Neural progenitor cell (in vitro differentiated cells): Measurements from ENCODE around the gene MSLN. TPM values are rescaled to one million over a fixed set of nuclear protein-coding genes. Genes with fewer than 3 reads are reported as not detected.

Experiments used
- DNase-seq: peaks from one replicate; pipeline ENCODE4 v3.0.0-alpha.2; 2016; ENCODE audit warnings: low spot score
- H2AFZ ChIP-seq: fragments of 200-600 bp; sonication (generic); replicated peaks from 2 replicates; pipeline ENCODE4 v1.6.1; 2016; ENCODE audit warnings: antibody characterized with exemption
- H3F3A ChIP-seq: fragments of 200-600 bp; sonication (generic); 2 replicates; pipeline ENCODE4 v1.6.1; 2016; ENCODE audit warnings: antibody characterized with exemption, low read depth
- H3K27ac ChIP-seq: fragments of 200-600 bp; sonication (generic); 2 replicates; pipeline ENCODE4 v1.5.1; 2016; ENCODE audit warnings: mild to moderate bottlenecking
- H3K27me3 ChIP-seq: fragments of 200-600 bp; sonication (generic); 2 replicates; pipeline ENCODE4 v1.6.1; 2016; ENCODE audit warnings: mild to moderate bottlenecking, moderate library complexity
- H3K36me3 ChIP-seq: fragments of 200-600 bp; sonication (generic); 2 replicates; pipeline ENCODE4 v1.5.1; 2016
- H3K4me1 ChIP-seq: fragments of 200-600 bp; sonication (generic); 2 replicates; pipeline ENCODE4 v1.6.1; 2016; ENCODE audit warnings: mixed run types
- H3K4me2 ChIP-seq: fragments of 200-600 bp; sonication (generic); 2 replicates; pipeline ENCODE4 v1.6.1; 2016
- H3K4me3 ChIP-seq: fragments of 200-600 bp; sonication (generic); 2 replicates; pipeline ENCODE4 v1.5.1; 2016
- H3K79me2 ChIP-seq: fragments of 200-600 bp; sonication (generic); 2 replicates; pipeline ENCODE4 v1.6.1; 2016; ENCODE audit warnings: low read depth
- H3K9ac ChIP-seq: fragments of 200-600 bp; sonication (generic); 2 replicates; pipeline ENCODE4 v1.6.1; 2016
- H3K9me3 ChIP-seq: fragments of 200-600 bp; sonication (generic); 2 replicates; pipeline ENCODE4 v1.5.1; 2016; ENCODE audit warnings: low read depth
- H4K20me1 ChIP-seq: fragments of 200-600 bp; sonication (generic); 2 replicates; pipeline ENCODE4 v1.6.1; 2016; ENCODE audit warnings: low read depth
- H3K27ac Mint-ChIP-seq: 3 replicates; pipeline ENCODE4 v1.8.0; 2021; ENCODE audit warnings: mixed read lengths
- H3K27me3 Mint-ChIP-seq: 2 replicates; pipeline ENCODE4 v1.8.0; 2022; ENCODE audit warnings: low read depth, mild to moderate bottlenecking, inconsistent platforms, moderate library complexity, mixed read lengths; ENCODE audit not compliant: insufficient read depth
- H3K36me3 Mint-ChIP-seq: 3 replicates; pipeline ENCODE4 v1.8.0; 2021; ENCODE audit warnings: mixed read lengths
- H3K4me1 Mint-ChIP-seq: 3 replicates; pipeline ENCODE4 v1.8.0; 2021; ENCODE audit warnings: mixed read lengths
- H3K4me3 Mint-ChIP-seq: 3 replicates; pipeline ENCODE4 v1.8.0; 2021; ENCODE audit warnings: mild to moderate bottlenecking, moderate library complexity, mixed read lengths
- H3K9me3 Mint-ChIP-seq: 3 replicates; pipeline ENCODE4 v1.8.0; 2020; ENCODE audit warnings: mixed read lengths
- EZH2 ChIP-seq: fragments of 200-600 bp; sonication (generic); IDR thresholded peaks from 2 replicates; pipeline ENCODE4 v1.6.1; 2017; ENCODE audit warnings: antibody characterized with exemption, mild to moderate bottlenecking, moderate library complexity
- EZH2phosphoT487 ChIP-seq: fragments of 200-600 bp; sonication (generic); IDR thresholded peaks from 2 replicates; pipeline ENCODE4 v1.6.1; 2017; ENCODE audit warnings: antibody characterized with exemption
- total RNA-seq: library from RNA; depleted of rRNA; stranded (reverse); fragments of >200 nt; gene quantifications from 2 replicates; pipeline ENCODE4 v1.2.3, GENCODE V29; 2015; ENCODE audit warnings: low replicate concordance
- TF ChIP-seq, protein P1 (sequence below): fragments of 200-600 bp; sonication (generic); IDR thresholded peaks from 2 replicates; pipeline ENCODE4 v1.5.1; 2017; ENCODE audit warnings: antibody characterized with exemption, mild to moderate bottlenecking

Gene MSLN
- total RNA-seq, 1 donor from 2014 or later: 0.82 TPM

DNA sequence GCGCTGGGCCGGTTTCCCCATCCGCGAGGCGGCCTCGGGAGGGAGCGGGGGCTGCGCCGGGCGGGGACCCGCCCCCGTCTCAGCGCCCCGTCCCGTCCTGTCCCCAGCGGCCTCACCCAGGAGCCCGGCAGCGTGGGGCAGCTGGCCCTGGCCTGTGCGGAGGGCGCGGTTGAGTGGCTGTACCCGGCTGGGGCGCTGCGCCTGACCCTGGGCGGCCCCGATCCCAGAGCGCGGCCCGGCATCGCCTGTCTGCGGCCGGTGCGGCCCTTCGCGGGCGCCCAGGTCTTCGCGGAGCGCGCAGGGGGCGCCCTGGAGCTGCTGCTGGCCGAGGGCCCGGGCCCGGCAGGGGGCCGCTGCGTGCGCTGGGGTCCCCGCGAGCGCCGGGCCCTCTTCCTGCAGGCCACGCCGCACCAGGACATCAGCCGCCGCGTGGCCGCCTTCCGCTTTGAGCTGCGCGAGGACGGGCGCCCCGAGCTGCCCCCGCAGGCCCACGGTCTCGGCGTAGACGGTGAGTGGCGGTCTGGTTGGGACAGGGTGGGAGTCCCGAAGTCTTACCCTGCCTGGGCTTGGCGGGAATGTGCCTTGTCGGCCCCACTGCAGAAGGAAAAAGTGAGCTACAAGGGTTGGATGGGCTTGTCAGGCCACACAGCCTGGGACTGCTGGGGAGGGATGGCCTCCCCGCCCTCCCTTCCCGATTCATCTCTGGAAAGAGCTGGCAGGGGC is 44.9 kb upstream of the MSLN start:
- TF ChIP-seq EZH2phosphoT487: no peak
- TF ChIP-seq EZH2: peak; percentile 40
- TF ChIP-seq, protein P1, sequence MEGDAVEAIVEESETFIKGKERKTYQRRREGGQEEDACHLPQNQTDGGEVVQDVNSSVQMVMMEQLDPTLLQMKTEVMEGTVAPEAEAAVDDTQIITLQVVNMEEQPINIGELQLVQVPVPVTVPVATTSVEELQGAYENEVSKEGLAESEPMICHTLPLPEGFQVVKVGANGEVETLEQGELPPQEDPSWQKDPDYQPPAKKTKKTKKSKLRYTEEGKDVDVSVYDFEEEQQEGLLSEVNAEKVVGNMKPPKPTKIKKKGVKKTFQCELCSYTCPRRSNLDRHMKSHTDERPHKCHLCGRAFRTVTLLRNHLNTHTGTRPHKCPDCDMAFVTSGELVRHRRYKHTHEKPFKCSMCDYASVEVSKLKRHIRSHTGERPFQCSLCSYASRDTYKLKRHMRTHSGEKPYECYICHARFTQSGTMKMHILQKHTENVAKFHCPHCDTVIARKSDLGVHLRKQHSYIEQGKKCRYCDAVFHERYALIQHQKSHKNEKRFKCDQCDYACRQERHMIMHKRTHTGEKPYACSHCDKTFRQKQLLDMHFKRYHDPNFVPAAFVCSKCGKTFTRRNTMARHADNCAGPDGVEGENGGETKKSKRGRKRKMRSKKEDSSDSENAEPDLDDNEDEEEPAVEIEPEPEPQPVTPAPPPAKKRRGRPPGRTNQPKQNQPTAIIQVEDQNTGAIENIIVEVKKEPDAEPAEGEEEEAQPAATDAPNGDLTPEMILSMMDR: peak; percentile 42
- Histone ChIP-seq H3K4me3 (peak overlapping the region; percentile 95), H3K36me3 (no peaks in the 10 kb centered on the region), H3K27ac (peak overlapping the region; percentile 23), H3K79me2 (no peaks in the 10 kb centered on the region), H3K9me3 (no peaks in the 10 kb centered on the region), H3K4me1 (peaks cover 37% of the 10 kb centered on the region), H3K27me3 (peaks cover 40% of the 10 kb centered on the region), H3F3A (peaks cover 38% of the 10 kb centered on the region), H2AFZ (no peak overlapping the region), H3K4me2 (peak overlapping the region; percentile 92), H4K20me1 (peaks cover 45% of the 10 kb centered on the region), H3K9ac (no peak overlapping the region)
- Mint-ChIP-seq H3K4me3 (peak overlapping the region; percentile 88), H3K9me3 (no peaks in the 10 kb centered on the region), H3K27ac (peak overlapping the region; percentile 72), H3K36me3 (peaks cover 2% of the 10 kb centered on the region), H3K27me3 (peaks cover 11% of the 10 kb centered on the region), H3K4me1 (peaks cover 46% of the 10 kb centered on the region)
- peak; percentile 83 for DNase-seq

DNA sequence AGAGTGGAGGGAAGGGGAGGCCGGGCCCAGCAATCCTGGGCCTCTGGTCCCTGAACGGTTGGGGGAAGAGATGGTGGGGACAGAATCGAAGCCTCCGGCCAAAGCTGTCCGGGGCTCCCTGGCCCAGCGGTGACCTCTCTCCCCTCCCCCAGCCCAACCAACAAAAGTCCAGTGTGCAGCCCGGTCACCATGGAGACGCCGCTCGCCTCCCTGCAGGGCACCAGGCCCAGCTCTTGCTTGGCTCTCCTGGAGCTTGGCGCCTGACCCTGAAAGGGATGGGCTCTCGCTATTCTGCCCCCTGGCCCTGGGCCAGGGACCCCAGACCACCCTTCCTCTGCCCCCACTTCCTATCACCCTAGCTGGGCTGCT is 44.4 kb upstream of the MSLN start:
- no peak overlapping the region for H3K9ac ChIP-seq
- TF ChIP-seq, protein P1: no peak
- TF ChIP-seq EZH2 (no peak), EZH2phosphoT487 (no peak)
- peaks cover 34% of the 10 kb centered on the region for H3K27me3 ChIP-seq
- peaks cover 2% of the 10 kb centered on the region for H3K36me3 Mint-ChIP-seq
- H3K79me2 ChIP-seq: no peaks in the 10 kb centered on the region
- peaks cover 43% of the 10 kb centered on the region for H4K20me1 ChIP-seq
- no peaks in the 10 kb centered on the region for H3K9me3 ChIP-seq
- H3K27ac Mint-ChIP-seq: peak overlapping the region; percentile 87
- H3K36me3 ChIP-seq: no peaks in the 10 kb centered on the region
- peaks cover 12% of the 10 kb centered on the region for H3K27me3 Mint-ChIP-seq
- H3K4me3 Mint-ChIP-seq: peak overlapping the region; percentile 88
- H3F3A ChIP-seq: peaks cover 43% of the 10 kb centered on the region
- H3K27ac ChIP-seq: peak overlapping the region; percentile 23
- peak overlapping the region; percentile 92 for H3K4me2 ChIP-seq
- H3K4me1 Mint-ChIP-seq: peaks cover 42% of the 10 kb centered on the region
- H3K4me3 ChIP-seq: peak overlapping the region; percentile 95
- no peak overlapping the region for H2AFZ ChIP-seq
- peak; percentile 95 for DNase-seq
- no peaks in the 10 kb centered on the region for H3K9me3 Mint-ChIP-seq
- H3K4me1 ChIP-seq: peaks cover 37% of the 10 kb centered on the region

DNA sequence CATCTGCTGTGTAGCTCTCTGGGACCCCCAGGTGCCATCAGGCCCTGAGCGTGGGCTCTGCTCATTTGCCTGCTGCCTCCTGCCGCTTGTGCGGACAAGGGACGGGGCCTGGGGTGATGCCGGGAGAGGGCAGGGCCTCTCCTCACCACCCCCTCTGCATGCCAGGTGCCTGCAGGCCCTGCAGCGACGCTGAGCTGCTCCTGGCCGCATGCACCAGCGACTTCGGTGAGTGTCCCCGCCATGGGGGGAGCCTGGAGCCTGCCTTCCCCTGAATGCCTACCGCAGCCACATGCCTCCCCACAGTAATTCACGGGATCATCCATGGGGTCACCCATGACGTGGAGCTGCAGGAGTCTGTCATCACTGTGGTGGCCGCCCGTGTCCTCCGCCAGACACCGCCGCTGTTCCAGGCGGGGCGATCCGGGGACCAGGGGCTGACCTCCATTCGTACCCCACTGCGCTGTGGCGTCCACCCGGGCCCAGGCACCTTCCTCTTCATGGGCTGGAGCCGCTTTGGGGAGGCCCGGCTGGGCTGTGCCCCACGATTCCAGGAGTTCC is 43.7 kb upstream of the MSLN start:
- Mint-ChIP-seq H3K27ac (no peak overlapping the region), H3K4me3 (peak overlapping the region; percentile 88), H3K4me1 (peaks cover 40% of the 10 kb centered on the region), H3K36me3 (peaks cover 2% of the 10 kb centered on the region), H3K27me3 (peaks cover 12% of the 10 kb centered on the region), H3K9me3 (no peaks in the 10 kb centered on the region)
- Histone ChIP-seq H3K4me3 (peak overlapping the region; percentile 95), H3K4me1 (peaks cover 37% of the 10 kb centered on the region), H3K79me2 (no peaks in the 10 kb centered on the region), H3K9me3 (no peaks in the 10 kb centered on the region), H3K27ac (no peak overlapping the region), H3F3A (peaks cover 46% of the 10 kb centered on the region), H3K9ac (no peak overlapping the region), H4K20me1 (peaks cover 49% of the 10 kb centered on the region), H3K4me2 (peak overlapping the region; percentile 92), H3K36me3 (no peaks in the 10 kb centered on the region), H3K27me3 (peaks cover 29% of the 10 kb centered on the region), H2AFZ (no peak overlapping the region)
- DNase-seq: no peak
- no peak for TF ChIP-seq EZH2phosphoT487
- no peak for TF ChIP-seq EZH2
- TF ChIP-seq, protein P1: no peak
